Spleen (tissue), 13 donors: ENCODE data around the gene MRPL37. TPM values are rescaled to one million over a fixed set of nuclear protein-coding genes. Genes with fewer than 3 reads are reported as not detected.

Experiments
- DNase-seq: peaks from one replicate; pipeline ENCODE4 v3.0.0-alpha.2; 2020
- H3K27ac ChIP-seq, 8 donors: fragments of 200-600 bp; sonication (generic) in 7 of 8; 1 replicate in 4 of 8; 2 replicates in 4 of 8; pipeline versions ENCODE4 v1.5.0 to v1.8.0; 2016 to 2021; ENCODE audit warnings: inconsistent platforms in 4 of 8, mild to moderate bottlenecking in 4 of 8, moderate library complexity in 1 of 8
- H3K27me3 ChIP-seq, 7 donors: fragments of 200-600 bp; sonication (generic) in 6 of 7; replicated peaks in 1 of 7; 1 replicate in 4 of 7; 2 replicates in 3 of 7; pipeline versions ENCODE4 v1.5.0 to v1.8.0; 2016 to 2021; ENCODE audit warnings: inconsistent platforms in 3 of 7, mild to moderate bottlenecking in 1 of 7
- H3K36me3 ChIP-seq, 6 donors: fragments of 200-600 bp; sonication (generic) in 5 of 6; 1 replicate in 4 of 6; 2 replicates in 2 of 6; pipeline versions ENCODE4 v1.5.0 to v1.8.0; 2016 to 2021; ENCODE audit warnings: inconsistent platforms in 2 of 6
- H3K4me1 ChIP-seq, 6 donors: fragments of 200-600 bp; sonication (generic) in 5 of 6; 1 replicate in 3 of 6; 2 replicates in 3 of 6; pipeline versions ENCODE4 v1.5.0 to v1.8.0; 2016 to 2021; ENCODE audit warnings: inconsistent platforms in 3 of 6
- H3K4me3 ChIP-seq, 8 donors: fragments of 200-600 bp; sonication (generic) in 7 of 8; 1 replicate in 4 of 8; 2 replicates in 4 of 8; pipeline versions ENCODE4 v1.5.0 to v1.8.0; 2016 to 2021; ENCODE audit warnings: inconsistent platforms in 4 of 8, mild to moderate bottlenecking in 4 of 8, moderate library complexity in 2 of 8
- H3K9me3 ChIP-seq, 8 donors: fragments of 200-600 bp; sonication (generic) in 7 of 8; 1 replicate in 4 of 8; 2 replicates in 4 of 8; pipeline versions ENCODE4 v1.5.0 to v1.8.0; 2016 to 2021; ENCODE audit warnings: inconsistent platforms in 4 of 8
- POLR2A ChIP-seq, 3 donors: fragments of 450-650 bp; IDR thresholded peaks; one replicate each; pipeline ENCODE4 v1.5.1; 2017; ENCODE audit warnings: antibody characterized with exemption in 3 of 3, mild to moderate bottlenecking in 1 of 3
- POLR2AphosphoS5 ChIP-seq, 3 donors: sonication (generic); formaldehyde crosslinking; IDR thresholded peaks; one replicate each; pipeline ENCODE4 v1.5.1; 2017; ENCODE audit warnings: antibody characterized with exemption in 3 of 3
- WGBS, 5 donors: extraction: QIAGEN DNeasy Blood & Tissue Kit in 3 of 5; methylation state at CpG; one replicate each; pipeline versions ENCODE4 v1.1.5 to v1.1.7; 2013 to 2018; 5-methylcytosine and 5-hydroxymethylcytosine counted together
- intact Hi-C: fragments of 100-400 bp; cut with DNase I; formaldehyde crosslinking; loops from one replicate; pipeline ENCODE4 v1.15.0; 2023; ENCODE audit warnings: low total_unique reads
- long read RNA-seq, 2 donors: transcript quantifications; one replicate each; lab custom pipeline, GENCODE V29; 2026
- polyA plus RNA-seq, 3 donors: library from polyadenylated mRNA; stranded (reverse); fragments of 200-250 nt; gene quantifications; one replicate each; pipeline ENCODE4 v1.2.1, GENCODE V29; 2013
- total RNA-seq, 7 donors: library from RNA; depleted of rRNA in 3 of 7; stranded (reverse); fragments of >200 nt in 3 of 7; fragmentation: NEBNext Ultra II Directional in 4 of 7; extraction: Animal tissue kit (Norgen Biotek cat#: 25700) in 4 of 7; gene quantifications; one replicate each; pipeline versions ENCODE4 v1.1.0 to v1.2.1, GENCODE V29; 2016 to 2021
- TF ChIP-seq, protein P1 (sequence below), 11 experiments: fragments of 200-600 bp in 7 of 11; fragments of 450-650 bp in 4 of 11; sonication (generic) in 4 of 11; IDR thresholded peaks in 8 of 11; conservative IDR thresholded peaks in 3 of 11; 1 replicate in 7 of 11; 2 replicates in 4 of 11; pipeline versions ENCODE4 v1.4.0 to v1.8.0; 2016 to 2021; ENCODE audit warnings: antibody characterized with exemption in 11 of 11, inconsistent platforms in 4 of 11, mild to moderate bottlenecking in 1 of 11
- donor health status: healthy with polysubstance abuse.
- donor health status: DM: no; HTN: no; CAD: no; lungs with moderate emphysema.
- donor health status: DM: no; HTN: no; CAD: no.
- donor health status: Bipolar disorder and iron deficiency.
- donor health status: healthy.
- donor health status: DM: no; HTN: no; CAD: no.
- donor health status: DM: yes; HTN: yes; CAD: no.

MRPL37 gene
- total RNA-seq (10 to 100 TPM; 38.3 to 55.9 (median 50.1) TPM), polyA plus RNA-seq (10 to 100 TPM; 20.4 to 42.5 (median 38.4) TPM)
- long read RNA-seq, donor 1, transcript MRPL37-202 (7 exons, 1,483 nt) = major isoform, 15 of 69 reads
- long read RNA-seq, donor 1, partial matches to known transcripts = 53 of 69 reads
- long read RNA-seq, donor 1, other reads (novel, unspliced or antisense) = 0 of 69 reads
- long read RNA-seq, donor 2, transcript MRPL37-202 (7 exons, 1,483 nt) = major isoform, 23 of 31 reads
- long read RNA-seq, donor 2, partial matches to known transcripts = 0 of 31 reads
- long read RNA-seq, donor 2, other reads (novel, unspliced or antisense) = 8 of 31 reads

GRCh38 chr1:54199765-54200518 lies at the start of gene MRPL37, which contains the start of gene CYB5RL:
TSS of gene MRPL37 (plus strand) at chr1:54200167. CDS start at chr1:54200244, 77 bp downstream.
TSS of gene CYB5RL (minus strand) at chr1:54200030. CDS start at chr1:54195616, 4,414 bp downstream.
- Histone ChIP-seq H3K27ac (peak within 1 kb of the TSS; percentile 30 to 87 (median 80)), H3K9me3 (no peaks in the 10 kb centered on the region), H3K4me3 (peak within 1 kb of the TSS; percentile 69 to 95 (median 91)), H3K4me1 (peaks cover 11 to 53% (median 36%) of the 10 kb centered on the region in 6 donors), H3K27me3 (no peaks in the 10 kb centered on the region), H3K36me3 (peaks cover 0 to 39% (median 14%) of the 10 kb centered on the region in 6 donors)
- TF ChIP-seq POLR2AphosphoS5 (IDR thresholded peaks at IDR 0.05) = peak; percentile 85 to 90 (median 88)
- peak in 1 of 3 donors; percentile 1 for TF ChIP-seq POLR2A (IDR thresholded peaks at IDR 0.05)
- TF ChIP-seq, protein P1, sequence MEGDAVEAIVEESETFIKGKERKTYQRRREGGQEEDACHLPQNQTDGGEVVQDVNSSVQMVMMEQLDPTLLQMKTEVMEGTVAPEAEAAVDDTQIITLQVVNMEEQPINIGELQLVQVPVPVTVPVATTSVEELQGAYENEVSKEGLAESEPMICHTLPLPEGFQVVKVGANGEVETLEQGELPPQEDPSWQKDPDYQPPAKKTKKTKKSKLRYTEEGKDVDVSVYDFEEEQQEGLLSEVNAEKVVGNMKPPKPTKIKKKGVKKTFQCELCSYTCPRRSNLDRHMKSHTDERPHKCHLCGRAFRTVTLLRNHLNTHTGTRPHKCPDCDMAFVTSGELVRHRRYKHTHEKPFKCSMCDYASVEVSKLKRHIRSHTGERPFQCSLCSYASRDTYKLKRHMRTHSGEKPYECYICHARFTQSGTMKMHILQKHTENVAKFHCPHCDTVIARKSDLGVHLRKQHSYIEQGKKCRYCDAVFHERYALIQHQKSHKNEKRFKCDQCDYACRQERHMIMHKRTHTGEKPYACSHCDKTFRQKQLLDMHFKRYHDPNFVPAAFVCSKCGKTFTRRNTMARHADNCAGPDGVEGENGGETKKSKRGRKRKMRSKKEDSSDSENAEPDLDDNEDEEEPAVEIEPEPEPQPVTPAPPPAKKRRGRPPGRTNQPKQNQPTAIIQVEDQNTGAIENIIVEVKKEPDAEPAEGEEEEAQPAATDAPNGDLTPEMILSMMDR (IDR thresholded peaks at IDR 0.05 in 8 of 11, conservative IDR thresholded peaks at IDR 0.05 in 3 of 11) = peak in 1 of 11 experiments; percentile 12
- intact Hi-C loops = no loop called here
- whole genome bisulfite sequencing, 5 donors = 0 to 1% (median 0%) methylated on average over 18 to 51 of the region's 51 CpGs
- peak; percentile 95 for DNase-seq

- no peaks in the 10 kb centered on the region for H3K9me3 ChIP-seq
- no peaks in the 10 kb centered on the region for H3K36me3 ChIP-seq
- DNase-seq = peak; percentile 31
- no peak overlapping the region for H3K4me3 ChIP-seq
- peaks cover 0 to 11% (median 0%) of the 10 kb centered on the region in 6 donors for H3K4me1 ChIP-seq
- H3K27ac ChIP-seq = no peak overlapping the region
- 79 to 95% (median 93%) methylated on average over 5 of the region's 5 CpGs for WGBS, 5 donors
- intact Hi-C loops = no loop called here
- TF ChIP-seq, protein P1 (IDR thresholded peaks at IDR 0.05 in 8 of 11, conservative IDR thresholded peaks at IDR 0.05 in 3 of 11) = no peak
- TF ChIP-seq POLR2AphosphoS5 (IDR thresholded peaks at IDR 0.05) (no peak), POLR2A (IDR thresholded peaks at IDR 0.05) (no peak)
- H3K27me3 ChIP-seq = no peaks in the 10 kb centered on the region
Measured at GRCh38 chr1:54151013-54151412, 49.0 kb upstream of the MRPL37 start.

DNA sequence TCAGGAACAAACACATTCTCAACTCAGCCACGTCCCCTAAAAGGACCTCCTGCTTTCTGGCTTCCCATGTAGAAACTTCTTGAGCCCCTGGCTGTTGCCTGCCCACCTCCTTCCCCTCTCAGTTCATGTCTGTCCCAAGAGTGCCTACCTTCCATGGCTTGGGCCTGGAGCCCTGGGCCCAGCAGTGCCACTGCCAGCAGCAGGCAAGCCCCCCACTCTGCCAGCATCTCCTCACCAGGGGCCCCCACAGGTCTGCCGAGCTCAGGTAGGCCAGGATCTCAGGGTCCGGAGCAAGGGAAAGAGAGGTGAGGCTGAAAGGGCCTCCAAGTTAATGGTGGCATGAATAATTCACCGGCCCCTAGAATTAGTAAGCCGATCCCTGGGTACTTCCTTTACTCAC lies 47.3 kb upstream of the MRPL37 start, which contains the start of gene CDCP2:
Gene CDCP2, minus strand, starts transcription at position 305 of the 400 bp plus-strand sequence. Its CDS starts 78 bp downstream, at position 227.
- Histone ChIP-seq H3K27ac (peak within 1 kb of the TSS in 1 of 8 donors; percentile 8), H3K4me1 (peaks cover 0 to 11% (median 0%) of the 10 kb centered on the region in 6 donors), H3K36me3 (no peaks in the 10 kb centered on the region), H3K9me3 (no peaks in the 10 kb centered on the region), H3K27me3 (no peaks in the 10 kb centered on the region), H3K4me3 (no peak within 1 kb of the TSS)
- intact Hi-C loops = no loop called here
- DNase-seq = peak; percentile 59
- TF ChIP-seq, protein P1 (IDR thresholded peaks at IDR 0.05 in 8 of 11, conservative IDR thresholded peaks at IDR 0.05 in 3 of 11) = no peak
- TF ChIP-seq POLR2A (IDR thresholded peaks at IDR 0.05) = no peak
- TF ChIP-seq POLR2AphosphoS5 (IDR thresholded peaks at IDR 0.05) = no peak
- WGBS, 5 donors = 88 to 94% (median 93%) methylated on average over 5 of the region's 5 CpGs
